Bone marrow (tissue), 2 donors: ENCODE results near the gene AKAP17A.
A peak's percentile ranks its signal among the peaks of the same experiment; 100 is the strongest.

Experiments
- DNase-seq, 2 donors: peaks; one replicate each; lab custom pipeline; 2025; lab: John Stamatoyannopoulos, UW

The AKAP17A gene

DNA sequence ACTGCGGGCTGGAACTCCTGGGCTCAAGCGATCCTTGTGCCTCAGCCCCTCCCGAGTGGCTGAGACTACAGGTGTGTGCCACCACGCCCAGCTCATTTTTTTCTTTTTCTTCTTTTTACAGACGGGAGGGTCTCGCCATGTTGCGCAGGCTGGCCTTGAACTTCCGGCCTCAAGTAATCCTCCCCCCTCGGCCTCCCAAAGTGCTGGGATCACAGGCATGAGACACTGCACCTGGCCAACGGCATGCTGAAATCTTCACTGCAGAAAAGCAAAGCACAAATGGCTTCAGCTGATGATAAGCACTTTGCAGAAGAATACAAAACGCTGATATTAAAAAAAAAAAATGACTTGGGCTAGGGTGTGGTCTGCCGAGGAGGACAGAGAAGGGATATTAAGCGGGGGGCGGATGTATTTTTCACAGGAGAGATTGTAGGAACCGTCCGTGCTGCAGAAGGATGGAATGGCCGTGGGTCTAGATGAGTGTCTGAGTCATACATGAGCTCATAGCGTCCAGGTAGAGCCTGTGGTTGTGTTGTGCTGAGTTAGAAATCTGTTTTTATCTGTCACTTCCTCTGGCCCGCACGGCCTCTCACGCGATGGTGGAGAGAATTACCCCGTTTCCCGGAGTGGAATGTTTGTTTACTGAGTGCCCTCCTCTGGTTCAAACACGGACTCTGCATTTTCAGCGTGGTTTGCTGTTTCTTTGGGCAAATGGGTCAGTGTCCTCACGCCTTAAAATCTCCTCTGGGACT is 8.5 kb upstream of the AKAP17A start:
- DNase-seq: no peak

GRCh38 chrX:1584237-1585011 is 7.0 kb upstream of the AKAP17A start:
- DNase-seq: no peak

DNA sequence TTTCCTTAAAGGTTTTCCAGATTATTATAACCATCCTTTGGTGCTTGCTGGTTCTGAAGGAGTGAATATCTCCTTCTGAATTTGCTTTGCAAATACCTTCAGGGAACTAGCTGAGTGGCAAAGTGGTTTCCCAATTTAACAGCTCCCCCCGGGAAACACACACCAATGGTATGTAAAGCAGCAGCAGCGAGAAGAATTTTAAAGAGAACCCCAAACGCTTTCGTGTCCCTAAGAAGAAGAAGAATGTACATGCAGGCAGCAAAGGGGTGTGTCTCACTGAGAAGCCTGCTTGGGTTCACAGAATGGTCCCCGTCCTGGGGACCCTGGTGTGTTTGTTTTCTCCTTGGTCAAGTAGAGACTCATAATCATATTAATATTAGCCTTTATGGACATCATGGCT is 4.2 kb upstream of the AKAP17A start:
- DNase-seq: no peak

DNA sequence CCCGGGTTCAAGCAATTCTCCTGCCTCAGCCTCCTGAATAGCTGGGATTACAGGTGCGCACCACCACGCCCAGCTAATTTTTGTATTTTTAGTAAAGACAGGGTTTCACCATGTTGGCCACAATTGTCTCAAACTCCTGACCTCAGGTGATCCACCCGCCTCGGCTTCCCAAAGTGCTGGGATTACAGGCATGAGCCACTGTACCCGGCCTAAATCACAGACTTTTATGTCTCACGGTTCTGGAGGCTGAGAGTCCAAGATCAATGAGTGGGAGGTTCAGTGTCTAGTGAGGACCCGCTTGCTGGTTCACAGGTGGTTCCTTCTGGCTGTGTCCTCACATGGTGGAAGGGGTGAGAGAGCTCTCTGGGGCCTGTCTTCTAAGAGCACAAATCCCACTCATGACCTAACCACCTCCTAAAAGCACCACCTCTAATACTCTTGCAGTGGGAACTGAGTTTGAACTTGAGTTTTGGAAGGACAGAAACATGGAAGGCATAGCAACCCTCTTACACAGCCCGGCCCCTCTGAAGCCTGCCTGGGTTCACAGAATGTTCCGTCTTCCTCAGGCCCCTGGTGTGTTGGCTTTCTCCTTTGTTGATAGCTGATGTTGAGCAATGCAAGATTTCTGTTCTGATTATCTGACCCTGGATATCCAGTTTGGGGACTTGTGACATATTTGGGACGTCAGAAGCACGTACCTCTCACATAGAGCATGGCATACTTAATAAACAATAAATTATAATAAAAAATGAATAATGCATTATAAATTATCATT is 1.9 kb upstream of the AKAP17A start:
- DNase-seq: no peak

DNA sequence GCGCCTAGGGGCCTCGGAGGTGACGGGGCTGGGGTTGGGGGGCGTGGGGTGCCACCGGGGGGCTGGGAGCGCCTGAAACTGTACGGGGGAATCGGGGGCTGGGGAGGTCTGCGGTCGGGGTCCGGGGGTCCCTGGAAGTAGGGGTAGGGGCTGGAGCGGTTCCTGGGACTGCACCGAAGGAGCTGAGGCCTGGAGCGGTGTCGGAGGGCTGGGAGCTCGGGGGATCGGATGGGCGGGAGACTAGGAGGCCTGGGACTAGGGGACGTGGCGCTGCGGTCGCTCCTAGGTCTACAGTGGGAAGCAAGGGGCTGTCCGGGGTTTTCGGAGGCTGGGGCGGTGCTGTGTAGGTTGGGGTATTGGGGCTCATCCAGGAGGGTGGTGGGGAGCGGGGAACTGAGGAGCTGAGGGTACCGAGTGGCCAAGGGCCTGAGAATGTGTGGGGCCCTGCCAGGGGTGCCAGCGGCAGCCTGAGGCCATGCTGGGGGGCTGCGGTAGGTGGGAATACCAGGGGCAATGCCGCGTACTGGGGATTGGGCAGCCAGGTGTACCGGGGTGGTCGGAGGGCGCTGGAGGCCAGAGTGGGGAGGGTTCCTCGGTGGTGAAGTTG is 562 bp downstream of the AKAP17A start:
- no peak for DNase-seq

GRCh38 chrX:1592470-1593142 is 1.2 kb downstream of the AKAP17A start:
- DNase-seq: peak; percentile 26 to 47

- DNase-seq: no peak
Measured at GRCh38 chrX:1593286-1594271, 2.2 kb downstream of the AKAP17A start.

GRCh38 chrX:1595711-1596060 is 4.3 kb downstream of the AKAP17A start:
- DNase-seq: no peak

DNA sequence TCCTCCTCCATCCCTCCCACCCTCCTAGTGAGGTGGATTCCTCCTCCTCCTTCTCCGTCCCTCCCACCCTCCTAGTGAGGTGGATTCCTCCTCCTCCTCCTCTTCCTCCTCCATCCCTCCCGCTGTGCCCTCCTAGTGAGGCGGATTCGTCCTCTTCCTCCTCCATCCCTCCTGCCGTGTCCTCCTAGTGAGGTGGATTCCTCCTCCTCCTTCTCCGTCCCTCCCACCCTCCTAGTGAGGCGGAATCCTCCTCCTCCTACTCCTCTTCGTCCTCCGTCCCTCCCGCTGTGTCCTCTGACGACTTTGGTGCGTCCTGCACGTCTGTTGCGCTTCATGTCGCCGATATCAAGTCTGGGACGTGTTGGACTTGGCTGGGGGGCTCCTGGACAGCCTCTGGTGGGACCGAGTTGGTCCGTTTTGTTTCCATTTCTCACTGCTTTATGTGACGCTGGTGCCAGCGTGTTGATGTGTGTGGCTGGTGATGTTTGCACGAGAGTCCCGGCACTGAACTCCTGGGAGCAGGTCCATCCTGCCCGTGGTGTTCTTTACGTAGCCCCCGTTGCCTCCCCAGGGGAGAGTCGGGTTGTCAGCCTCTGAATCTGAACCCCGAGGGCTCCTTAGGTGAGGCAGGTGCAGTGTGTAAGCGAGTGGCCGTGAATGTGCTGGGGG is 5.4 kb downstream of the AKAP17A start:
- DNase-seq: no peak

DNA sequence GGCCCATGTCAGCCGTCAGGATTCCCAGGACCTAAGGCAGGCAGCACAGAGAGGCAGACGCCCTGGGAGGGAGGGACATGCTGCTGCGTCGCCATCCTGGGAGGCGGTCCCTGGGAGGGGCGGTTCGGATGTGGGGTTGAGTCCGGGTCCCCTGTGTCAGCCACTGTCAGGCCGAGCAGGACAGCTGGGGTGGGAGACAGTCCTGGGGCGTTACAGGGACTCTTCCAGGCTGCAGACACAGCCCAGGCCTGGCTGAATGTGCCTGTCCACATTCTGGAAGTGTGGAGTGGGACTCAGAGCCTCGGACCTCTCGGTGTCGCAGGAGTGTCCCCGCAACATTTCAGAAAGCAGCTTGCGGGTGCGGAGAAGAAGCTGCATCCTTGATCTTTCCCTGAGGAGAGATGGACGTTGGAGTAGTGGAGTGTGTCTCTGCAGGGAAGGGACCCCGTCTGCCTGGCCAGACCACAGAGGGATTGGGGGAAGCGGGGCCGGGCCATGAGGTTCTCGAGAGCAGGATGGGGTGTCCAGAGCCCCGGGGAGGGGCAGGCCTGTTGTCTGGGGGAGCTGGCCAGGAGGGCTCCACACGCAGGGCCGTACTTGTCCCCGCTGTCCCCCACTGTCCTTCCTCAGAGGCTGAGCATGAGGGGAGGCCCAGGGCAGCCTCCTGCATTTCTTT is 6.1 kb downstream of the AKAP17A start:
- DNase-seq: no peak

GRCh38 chrX:1598021-1598875 is 6.8 kb downstream of the AKAP17A start:
- no peak for DNase-seq

DNA sequence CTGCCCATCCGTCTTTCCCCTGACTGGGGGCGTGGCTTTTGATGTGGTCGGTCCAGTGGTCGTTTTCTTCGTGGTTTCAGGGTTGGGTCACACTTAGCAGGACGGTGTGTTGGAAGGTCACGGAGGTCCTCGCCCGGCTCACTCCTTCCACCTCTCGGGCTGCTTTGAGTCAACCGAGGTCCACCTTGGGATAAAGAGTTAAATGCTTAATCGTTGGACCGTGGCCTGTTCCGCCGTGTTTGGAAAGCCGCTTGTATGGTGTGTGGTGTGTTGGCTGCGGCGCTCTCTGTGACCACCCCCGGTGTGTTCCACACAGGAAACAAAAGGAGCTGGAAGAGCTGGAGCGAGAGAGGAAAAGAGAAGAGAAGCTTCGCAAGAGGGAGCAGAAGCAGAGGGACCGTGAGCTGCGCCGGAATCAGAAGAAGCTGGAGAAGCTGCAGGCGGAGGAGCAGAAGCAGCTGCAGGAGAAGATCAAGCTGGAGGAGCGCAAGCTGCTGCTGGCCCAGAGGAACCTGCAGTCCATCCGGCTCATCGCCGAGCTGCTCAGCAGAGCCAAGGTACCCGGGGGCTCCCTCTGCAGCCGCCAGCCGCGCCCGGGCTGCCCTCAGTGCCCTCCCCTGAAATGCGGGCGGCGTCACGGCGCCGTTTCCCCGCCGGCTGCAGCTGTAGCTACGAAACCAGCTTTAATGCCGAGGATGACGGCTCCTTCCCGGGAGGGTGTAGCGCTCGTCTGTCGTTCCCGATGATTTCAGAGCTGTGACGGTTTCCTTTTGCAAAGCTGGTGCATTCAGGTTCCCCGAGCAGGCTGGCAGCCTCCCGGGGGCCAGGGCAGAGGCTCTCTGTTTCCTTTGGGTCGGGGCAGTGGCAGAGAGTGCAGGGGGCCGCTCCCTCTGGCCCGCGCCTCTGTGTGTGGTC is 7.7 kb downstream of the AKAP17A start:
- no peak for DNase-seq

GRCh38 chrX:1599791-1600405 is 8.5 kb downstream of the AKAP17A start:
- DNase-seq: no peak

DNA sequence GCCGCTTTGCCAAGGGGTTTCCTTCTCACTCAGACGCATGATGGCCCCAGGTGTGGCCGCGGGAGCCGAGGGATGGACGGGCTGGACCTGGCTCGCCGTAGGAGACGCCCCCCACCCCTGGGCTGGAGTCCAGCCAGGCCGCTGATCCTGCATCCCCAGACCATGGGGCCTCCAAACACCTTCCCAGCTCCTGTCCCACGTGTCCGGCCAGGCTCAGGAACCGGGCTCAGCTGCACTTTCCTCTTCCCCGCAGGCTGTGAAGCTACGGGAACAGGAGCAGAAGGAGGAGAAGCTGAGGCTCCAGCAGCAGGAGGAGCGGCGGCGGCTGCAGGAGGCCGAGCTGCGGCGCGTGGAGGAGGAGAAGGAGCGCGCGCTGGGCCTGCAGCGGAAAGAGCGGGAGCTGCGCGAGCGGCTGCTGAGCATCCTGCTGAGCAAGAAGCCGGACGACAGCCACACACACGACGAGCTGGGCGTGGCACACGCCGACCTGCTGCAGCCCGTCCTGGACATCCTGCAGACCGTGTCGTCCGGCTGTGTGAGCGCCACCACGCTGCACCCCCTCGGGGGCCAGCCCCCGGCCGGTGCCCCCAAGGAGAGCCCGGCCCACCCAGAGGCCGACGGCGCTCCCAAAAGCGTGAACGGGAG is 9.1 kb downstream of the AKAP17A start:
- no peak for DNase-seq

GRCh38 chrX:1601051-1601767 is 9.8 kb downstream of the AKAP17A start:
- DNase-seq: no peak

GRCh38 chrX:1601768-1602085 is 10.3 kb downstream of the AKAP17A start:
- DNase-seq: no peak
